Astrocyte of the cerebellum (primary cell): ENCODE results near the gene CHMP3.

Experiments used
- DNase-seq: peaks from one replicate; pipeline ENCODE4 v3.0.0-alpha.2; 2011; ENCODE audit warnings: low read depth
- H3K4me3 ChIP-seq: 2 replicates; pipeline ENCODE4 v1.5.1; 2011; ENCODE audit warnings: mild to moderate bottlenecking, low read depth, low read length, moderate library complexity
- in situ Hi-C: cut with HindIII; loops from 2 replicates; pipeline ENCODE4 v1.10.0; 2017; ENCODE audit warnings: low sequenced_read_pairs
- TF ChIP-seq, protein P1 (sequence below): IDR thresholded peaks from 2 replicates; pipeline ENCODE4 v1.5.1; 2012; ENCODE audit warnings: low read length, low read depth, moderate library complexity, mild to moderate bottlenecking; ENCODE audit errors: missing control alignments

The CHMP3 gene

DNA sequence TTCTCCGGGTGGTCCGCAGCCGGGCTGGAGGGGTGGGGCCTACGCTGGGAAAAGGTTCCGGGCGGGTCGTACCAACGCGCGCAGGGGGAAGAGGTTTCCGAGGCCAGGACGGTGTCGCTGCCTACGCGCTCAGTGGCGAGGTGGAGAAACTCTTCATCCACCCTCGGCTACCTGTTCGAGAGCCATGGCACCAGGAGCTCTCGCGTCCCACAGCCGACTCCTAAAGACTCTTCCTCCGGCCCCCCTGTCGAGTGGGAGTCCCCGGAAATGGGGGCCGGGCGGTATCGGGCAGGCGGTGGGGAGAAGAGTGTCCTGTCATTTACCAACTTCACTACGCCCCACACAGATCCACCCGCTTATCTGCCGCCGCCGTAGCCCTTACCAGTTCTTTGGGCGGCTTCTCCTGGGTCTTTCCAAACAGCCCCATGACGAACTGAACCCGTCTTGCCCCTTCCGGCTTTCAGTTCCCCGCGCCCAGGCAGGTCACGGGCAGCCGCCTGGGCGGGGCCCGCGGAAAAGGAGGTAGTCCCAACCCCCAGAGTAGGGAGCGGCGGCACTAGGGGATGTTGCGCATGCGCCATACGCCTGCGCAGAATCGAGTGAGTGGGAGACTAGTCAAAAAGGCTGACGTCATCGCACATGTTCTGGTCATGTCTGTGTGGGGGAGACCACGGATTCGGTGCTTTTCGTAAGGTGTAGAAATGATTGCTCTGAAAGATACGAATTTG lies at the start of gene CHMP3:
TSS of gene CHMP3 (minus strand) at position 522 of the 728 bp plus-strand sequence. CDS start at position 427, 95 bp downstream.
- DNase-seq: peak; percentile 92
- in situ Hi-C loops: no loop called here
- peak within 1 kb of the TSS; percentile 76 for H3K4me3 ChIP-seq
- TF ChIP-seq, protein P1, sequence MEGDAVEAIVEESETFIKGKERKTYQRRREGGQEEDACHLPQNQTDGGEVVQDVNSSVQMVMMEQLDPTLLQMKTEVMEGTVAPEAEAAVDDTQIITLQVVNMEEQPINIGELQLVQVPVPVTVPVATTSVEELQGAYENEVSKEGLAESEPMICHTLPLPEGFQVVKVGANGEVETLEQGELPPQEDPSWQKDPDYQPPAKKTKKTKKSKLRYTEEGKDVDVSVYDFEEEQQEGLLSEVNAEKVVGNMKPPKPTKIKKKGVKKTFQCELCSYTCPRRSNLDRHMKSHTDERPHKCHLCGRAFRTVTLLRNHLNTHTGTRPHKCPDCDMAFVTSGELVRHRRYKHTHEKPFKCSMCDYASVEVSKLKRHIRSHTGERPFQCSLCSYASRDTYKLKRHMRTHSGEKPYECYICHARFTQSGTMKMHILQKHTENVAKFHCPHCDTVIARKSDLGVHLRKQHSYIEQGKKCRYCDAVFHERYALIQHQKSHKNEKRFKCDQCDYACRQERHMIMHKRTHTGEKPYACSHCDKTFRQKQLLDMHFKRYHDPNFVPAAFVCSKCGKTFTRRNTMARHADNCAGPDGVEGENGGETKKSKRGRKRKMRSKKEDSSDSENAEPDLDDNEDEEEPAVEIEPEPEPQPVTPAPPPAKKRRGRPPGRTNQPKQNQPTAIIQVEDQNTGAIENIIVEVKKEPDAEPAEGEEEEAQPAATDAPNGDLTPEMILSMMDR: no peak

DNA sequence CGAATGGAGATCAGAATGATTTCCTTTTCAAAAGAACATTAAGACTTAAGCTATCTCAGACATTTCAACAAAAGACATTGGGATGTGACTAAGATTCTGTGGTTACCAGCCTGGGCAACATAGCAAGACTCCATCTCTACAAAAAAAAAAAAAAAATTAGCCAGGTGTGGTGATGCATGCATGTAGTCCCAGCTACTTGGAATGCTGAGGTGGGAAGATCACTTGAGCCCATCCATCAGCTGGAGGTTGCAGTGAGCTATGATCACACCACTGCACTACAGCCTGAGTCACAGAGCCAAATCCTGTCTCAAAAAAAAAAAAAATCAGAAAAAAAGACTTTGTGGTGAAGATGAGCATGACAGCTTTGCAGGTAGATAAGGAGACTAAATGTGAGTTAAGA lies 47.6 kb upstream of the CHMP3 start:
- DNase-seq: no peak
- in situ Hi-C loops: loop anchor here (10.0 kb wide), 1 partner anchor 144 kb away; no protein-coding TSS in a partner anchor
- no peak overlapping the region for H3K4me3 ChIP-seq
- TF ChIP-seq, protein P1: no peak

DNA sequence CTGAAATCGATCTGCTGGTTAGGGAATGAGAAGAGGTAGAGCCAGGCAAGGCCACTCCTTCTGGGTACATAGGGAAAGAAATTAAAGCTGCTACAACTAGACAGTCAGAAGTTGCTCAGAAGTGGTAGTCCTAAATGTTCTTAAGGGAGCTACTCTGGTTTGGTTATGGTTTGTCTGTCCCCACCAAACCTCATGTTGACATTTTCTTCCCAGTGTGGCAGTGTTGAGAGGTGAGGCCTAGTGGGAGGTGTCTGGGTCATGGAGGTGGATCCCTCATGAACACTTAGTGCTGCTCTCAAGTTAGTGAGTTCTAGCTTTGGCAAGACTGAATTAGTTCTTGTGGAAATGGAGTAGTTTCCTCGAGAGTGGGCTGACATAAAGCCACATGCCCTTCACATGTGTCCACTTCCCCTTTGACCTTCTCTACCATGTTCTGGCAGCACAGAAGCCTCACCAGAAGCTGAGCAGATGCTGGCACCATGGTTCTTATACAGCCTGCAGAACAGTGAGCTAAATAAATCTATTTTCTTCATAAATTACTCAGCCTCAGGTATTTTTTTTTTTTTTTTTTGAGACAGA lies 45.7 kb upstream of the CHMP3 start:
- in situ Hi-C loops: no loop called here
- TF ChIP-seq, protein P1: no peak
- DNase-seq: no peak
- H3K4me3 ChIP-seq: no peak overlapping the region

DNA sequence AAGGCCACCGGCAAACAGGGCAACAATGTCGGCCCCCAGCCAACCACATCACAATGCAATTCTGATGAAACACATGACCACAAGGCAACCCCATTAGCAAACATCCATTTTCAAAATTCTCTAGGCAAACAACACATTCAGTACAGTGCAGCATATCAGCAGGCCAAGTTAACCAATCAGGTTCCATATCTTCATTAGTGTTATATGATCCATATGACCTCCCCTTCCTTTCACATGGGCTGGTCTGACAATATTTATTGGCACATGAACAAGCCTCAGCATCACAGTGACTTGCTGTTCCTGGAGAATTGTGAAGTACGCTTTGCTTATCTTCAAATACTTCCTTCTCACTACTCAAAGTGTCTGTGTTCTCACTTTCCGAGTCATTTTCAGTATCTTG lies 40.7 kb upstream of the CHMP3 start:
- DNase-seq: no peak
- in situ Hi-C loops: no loop called here
- no peak overlapping the region for H3K4me3 ChIP-seq
- TF ChIP-seq, protein P1: no peak

DNA sequence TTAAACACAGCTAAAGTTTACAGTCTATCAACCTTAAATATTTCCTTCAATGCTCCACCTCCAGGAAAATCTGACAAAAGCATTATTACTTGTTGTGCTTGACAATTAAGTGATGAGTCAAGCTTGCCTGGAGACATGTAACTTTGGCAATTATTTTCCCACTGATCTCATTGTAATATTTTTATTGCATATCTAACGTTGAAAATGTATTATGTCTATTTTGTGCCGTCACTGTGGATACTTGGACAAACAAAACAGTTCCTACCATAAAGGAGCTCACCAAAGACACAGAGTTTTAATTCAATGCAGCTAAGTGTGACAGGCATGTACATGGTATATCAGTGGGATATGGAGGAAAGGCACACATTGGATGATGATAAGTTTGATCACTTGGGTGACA lies 35.7 kb upstream of the CHMP3 start:
- in situ Hi-C loops: no loop called here

DNA sequence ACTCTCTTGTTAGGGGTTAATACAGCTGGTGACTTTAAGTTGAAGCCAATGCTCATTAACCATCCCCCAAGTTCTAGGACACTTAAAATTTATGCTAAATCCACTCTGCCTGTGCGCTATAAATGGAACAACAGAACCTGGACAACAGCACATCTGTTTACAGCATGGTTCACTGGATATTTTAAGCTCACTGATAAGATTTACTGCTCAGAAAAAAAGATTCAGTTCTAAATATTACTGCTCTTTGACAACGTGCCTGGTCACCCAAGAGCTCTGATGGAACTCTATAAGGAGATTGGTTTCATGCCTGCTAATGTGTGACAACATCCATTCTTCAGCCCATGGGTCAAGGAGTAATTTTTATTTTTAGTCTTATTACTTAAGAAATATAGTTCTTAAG lies 32.9 kb upstream of the CHMP3 start:
- TF ChIP-seq, protein P1: no peak
- no peak overlapping the region for H3K4me3 ChIP-seq
- in situ Hi-C loops: no loop called here
- no peak for DNase-seq

More for the DNA sequence above, 35.7 kb upstream of the CHMP3 start:
- TF ChIP-seq, protein P1: no peak
- no peak for DNase-seq
- no peak overlapping the region for H3K4me3 ChIP-seq
